GM12872 (cell line): ENCODE measurements around the gene FRY.

Source experiments
- TF ChIP-seq, protein P1 (sequence below): IDR thresholded peaks from 3 replicates; pipeline ENCODE4 v1.5.1; 2011; ENCODE audit warnings: low read depth, mild to moderate bottlenecking, low read length, moderate library complexity; ENCODE audit not compliant: insufficient read depth

The FRY gene

GRCh38 chr13:31998131-31998530 is 33.4 kb upstream of the FRY start:
- TF ChIP-seq, protein P1, sequence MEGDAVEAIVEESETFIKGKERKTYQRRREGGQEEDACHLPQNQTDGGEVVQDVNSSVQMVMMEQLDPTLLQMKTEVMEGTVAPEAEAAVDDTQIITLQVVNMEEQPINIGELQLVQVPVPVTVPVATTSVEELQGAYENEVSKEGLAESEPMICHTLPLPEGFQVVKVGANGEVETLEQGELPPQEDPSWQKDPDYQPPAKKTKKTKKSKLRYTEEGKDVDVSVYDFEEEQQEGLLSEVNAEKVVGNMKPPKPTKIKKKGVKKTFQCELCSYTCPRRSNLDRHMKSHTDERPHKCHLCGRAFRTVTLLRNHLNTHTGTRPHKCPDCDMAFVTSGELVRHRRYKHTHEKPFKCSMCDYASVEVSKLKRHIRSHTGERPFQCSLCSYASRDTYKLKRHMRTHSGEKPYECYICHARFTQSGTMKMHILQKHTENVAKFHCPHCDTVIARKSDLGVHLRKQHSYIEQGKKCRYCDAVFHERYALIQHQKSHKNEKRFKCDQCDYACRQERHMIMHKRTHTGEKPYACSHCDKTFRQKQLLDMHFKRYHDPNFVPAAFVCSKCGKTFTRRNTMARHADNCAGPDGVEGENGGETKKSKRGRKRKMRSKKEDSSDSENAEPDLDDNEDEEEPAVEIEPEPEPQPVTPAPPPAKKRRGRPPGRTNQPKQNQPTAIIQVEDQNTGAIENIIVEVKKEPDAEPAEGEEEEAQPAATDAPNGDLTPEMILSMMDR: no peak

- TF ChIP-seq, protein P1: peak; percentile 68
Measured at GRCh38 chr13:32001154-32001768, 30.3 kb upstream of the FRY start.

- TF ChIP-seq, protein P1: no peak; the same call in 2 of the 3 replicates
Measured at GRCh38 chr13:32001769-32002168, 29.8 kb upstream of the FRY start.

GRCh38 chr13:32002873-32003272 is 28.7 kb upstream of the FRY start:
- TF ChIP-seq, protein P1: no peak

DNA sequence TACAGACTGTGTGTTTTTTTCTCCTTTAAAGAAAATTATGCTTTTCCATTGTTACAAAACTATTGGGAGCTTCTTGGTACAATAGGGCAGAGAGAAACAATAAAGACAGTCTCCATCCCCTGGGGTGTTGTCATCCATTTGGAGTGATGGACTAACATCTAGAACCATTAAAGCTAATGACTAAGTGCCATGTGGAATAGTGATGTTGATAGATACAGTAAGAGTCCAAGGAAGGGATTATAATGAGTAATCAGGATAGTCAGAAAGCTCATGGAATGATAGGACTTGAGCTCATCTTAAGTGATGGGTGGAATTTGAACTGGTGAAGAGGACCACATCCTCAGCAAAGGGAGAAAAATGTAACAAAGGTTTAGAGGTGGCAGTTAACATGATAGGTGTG is 24.1 kb upstream of the FRY start:
- TF ChIP-seq, protein P1: no peak

GRCh38 chr13:32008518-32009175 is 22.9 kb upstream of the FRY start:
- TF ChIP-seq, protein P1: no peak

- TF ChIP-seq, protein P1: no peak
Measured at GRCh38 chr13:32009362-32009761, 22.2 kb upstream of the FRY start.
